AG04449 (cell line): ENCODE measurements around the gene RALGPS1.

Source experiments
- CTCF ChIA-PET: fragments of 350-600 bp; formaldehyde crosslinking; extraction: SDS; loops from one replicate; lab custom pipeline; 2021; ENCODE audit warnings: antibody characterized with exemption; lab: Yijun Ruan, JAX
- POLR2A ChIA-PET: fragments of 400-600, 350-600 bp; formaldehyde crosslinking; extraction: SDS; loops from one replicate; lab custom pipeline; 2020; ENCODE audit warnings: antibody characterized with exemption, inconsistent platforms; lab: Yijun Ruan, JAX
- DNase-seq: peaks from one replicate; pipeline ENCODE4 v3.0.0-alpha.2; 2010; ENCODE audit warnings: low read depth, low spot score
- H3K4me3 ChIP-seq: 2 replicates; pipeline ENCODE4 v1.5.1; 2011; ENCODE audit warnings: low read depth, mild to moderate bottlenecking, control low read depth, low read length
- TF ChIP-seq, protein P1 (sequence below): IDR thresholded peaks from one replicate; pipeline ENCODE4 v1.5.1; 2011; ENCODE audit warnings: mild to moderate bottlenecking, moderate library complexity, low read length, control low read depth, inconsistent platforms; ENCODE audit not compliant: insufficient read depth; ENCODE audit errors: missing control alignments

Gene RALGPS1

DNA sequence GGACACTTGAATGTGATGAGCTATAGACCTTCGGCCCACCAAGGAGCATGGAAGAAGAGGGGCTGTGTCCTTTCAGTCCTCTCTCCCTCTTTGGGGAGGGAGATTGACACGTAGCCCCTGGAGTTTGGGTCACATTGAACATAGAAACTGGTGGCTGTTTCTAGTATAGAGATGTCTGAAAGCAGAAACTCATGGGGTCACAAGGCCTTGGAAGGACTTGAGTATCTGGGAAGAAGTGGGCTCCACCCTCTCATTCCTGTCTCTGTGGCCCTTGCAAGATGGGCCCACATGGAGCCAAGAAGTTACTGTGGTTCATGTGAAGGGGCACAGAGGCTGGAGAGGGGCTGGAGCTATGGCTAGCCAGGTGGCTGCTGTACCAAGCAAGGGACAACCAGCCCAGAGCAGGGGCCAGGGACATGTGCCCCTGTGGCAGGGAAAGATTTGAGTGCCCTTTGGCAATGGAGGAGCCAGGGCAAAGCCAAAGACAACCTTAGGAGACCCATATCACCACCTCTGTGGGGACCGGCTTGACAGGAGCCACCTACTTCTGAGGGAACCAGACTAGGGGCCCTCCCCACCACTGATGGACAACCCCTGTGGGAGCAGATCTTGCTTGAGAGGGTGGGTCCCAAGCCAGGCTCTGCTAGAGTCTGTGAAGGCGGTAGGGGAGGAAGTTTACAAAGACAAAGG, 220.6 kb downstream of the RALGPS1 start:
- ChIA-PET POLR2A (no interaction called here), CTCF (interaction anchor here (0.9 to 2.7 kb wide), 3 partner anchors 10 to 35 kb away, joined by 3 to 12 read pairs (median 4); no protein-coding TSS in a partner anchor)
- no peak for DNase-seq
- TF ChIP-seq, protein P1, sequence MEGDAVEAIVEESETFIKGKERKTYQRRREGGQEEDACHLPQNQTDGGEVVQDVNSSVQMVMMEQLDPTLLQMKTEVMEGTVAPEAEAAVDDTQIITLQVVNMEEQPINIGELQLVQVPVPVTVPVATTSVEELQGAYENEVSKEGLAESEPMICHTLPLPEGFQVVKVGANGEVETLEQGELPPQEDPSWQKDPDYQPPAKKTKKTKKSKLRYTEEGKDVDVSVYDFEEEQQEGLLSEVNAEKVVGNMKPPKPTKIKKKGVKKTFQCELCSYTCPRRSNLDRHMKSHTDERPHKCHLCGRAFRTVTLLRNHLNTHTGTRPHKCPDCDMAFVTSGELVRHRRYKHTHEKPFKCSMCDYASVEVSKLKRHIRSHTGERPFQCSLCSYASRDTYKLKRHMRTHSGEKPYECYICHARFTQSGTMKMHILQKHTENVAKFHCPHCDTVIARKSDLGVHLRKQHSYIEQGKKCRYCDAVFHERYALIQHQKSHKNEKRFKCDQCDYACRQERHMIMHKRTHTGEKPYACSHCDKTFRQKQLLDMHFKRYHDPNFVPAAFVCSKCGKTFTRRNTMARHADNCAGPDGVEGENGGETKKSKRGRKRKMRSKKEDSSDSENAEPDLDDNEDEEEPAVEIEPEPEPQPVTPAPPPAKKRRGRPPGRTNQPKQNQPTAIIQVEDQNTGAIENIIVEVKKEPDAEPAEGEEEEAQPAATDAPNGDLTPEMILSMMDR = no peak
- no peak overlapping the region for H3K4me3 ChIP-seq

DNA sequence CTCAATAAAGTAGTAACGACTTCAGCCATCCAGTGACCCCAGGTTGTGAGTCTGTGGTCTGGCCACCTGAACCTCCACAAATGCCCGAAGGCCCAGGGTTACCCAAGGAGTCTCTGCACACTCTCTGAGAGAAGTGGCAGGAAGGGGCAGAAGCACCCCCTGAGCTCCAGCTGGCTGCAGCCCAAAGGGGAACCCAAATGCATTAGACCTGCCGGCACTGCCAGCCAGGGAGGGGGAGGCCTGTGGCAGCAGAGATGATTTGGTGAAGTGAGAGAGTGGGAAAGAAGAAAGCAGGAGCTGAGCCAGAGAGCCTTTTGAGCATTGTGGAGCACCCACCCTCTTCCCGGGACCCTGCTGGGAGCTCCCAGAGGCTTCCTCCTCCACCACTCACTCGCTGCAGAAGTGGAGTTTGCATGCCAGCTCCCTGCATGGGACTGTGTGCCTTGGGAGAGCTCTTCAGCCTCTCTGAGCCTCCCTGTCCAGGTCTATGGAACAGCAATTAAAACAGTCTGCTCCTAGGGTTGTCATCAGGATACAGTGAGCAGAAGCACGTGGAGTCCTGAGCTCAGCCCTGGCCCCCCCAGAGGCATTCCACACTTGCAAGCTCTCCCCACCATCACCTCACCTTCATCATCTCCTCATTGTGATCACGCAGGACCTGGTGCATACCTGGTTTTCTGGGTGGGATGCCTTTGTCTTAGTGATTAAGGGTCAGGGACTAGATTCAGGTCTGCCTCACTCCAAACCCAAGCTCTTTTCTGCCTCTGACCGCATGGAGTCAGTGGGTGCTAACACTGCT, 221.7 kb downstream of the RALGPS1 start:
- no peak for DNase-seq
- TF ChIP-seq, protein P1 = no peak
- ChIA-PET POLR2A (no interaction called here), CTCF (interaction anchor here (0.8 to 1.4 kb wide), 4 partner anchors 9 to 194 kb away, joined by 3 to 5 read pairs (median 3); no protein-coding TSS in a partner anchor)
- H3K4me3 ChIP-seq = no peak overlapping the region

DNA sequence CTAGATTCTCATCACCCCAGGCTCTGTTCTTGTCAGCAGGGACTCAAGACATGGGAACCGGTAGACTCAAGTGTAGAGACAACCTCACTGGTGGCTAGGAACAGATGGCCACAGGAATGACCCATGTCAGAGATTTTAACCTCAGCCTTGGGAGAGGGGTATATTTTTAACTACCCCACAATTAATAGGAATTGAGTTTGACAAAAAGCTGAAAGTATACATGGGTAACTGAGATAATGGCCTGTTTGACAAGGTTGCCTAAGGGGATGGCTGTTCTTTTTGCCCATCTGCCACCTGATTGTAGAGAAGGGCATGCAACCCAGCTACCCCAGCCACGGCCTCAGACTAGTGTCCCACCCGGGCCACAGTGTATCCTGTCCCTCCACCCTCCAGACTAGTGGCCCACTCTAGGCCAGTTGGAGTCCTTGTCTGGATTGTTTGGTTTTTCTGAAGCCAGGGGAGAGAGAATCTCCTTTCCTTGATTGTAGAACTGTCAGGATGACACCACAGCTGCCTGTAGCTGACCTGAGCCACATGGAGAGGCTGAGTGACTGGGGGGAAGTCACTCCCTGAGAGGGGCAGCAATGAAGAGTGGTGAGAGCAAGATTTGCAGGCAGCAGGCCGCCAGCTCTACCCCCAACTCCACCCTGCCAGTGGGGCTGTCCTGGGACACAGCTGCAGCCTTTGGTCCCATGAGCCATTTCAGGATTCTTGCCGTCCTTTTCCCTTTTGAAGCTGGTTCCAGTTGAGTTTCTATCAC, 222.5 kb downstream of the RALGPS1 start:
- no peak overlapping the region for H3K4me3 ChIP-seq
- ChIA-PET CTCF (interaction anchor here (0.8 to 1.6 kb wide), 5 partner anchors 8 to 195 kb away, joined by 3 to 5 read pairs (median 3); no protein-coding TSS in a partner anchor), POLR2A (no interaction called here)
- no peak for DNase-seq
- TF ChIP-seq, protein P1 = no peak

DNA sequence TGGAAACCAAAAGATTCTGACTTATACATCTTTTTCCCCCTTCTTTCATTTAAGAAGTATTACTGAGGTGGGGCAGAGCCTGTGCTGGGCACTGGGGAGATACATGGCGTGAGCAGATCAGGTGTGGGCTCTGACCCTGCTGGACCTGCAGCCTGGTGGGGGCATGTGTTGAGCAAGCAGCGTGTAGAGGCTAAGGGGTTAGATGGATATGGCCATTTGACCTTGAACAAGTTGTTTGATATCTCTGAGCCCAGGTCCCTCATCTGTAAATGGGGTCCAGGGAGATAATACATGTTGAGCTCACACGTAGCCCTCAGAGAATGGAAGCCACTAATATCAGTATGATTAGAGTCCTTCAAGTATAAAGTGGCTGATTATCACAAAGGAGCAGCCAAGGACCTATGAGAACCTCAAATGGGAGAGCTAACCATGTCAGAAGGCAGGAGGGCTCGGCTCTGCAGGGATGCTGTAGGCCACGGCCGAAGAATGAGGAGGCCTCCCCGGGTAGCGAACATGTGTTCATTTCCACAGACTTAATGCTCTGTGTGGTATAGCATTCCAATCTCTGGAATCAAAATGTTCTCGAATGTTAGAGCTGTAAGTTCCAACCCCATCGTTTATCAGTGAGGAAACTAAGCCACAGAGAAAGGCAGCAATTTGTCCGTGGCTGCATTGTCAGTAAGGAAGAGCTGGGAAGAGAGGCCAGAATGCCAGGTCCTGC, 223.2 kb downstream of the RALGPS1 start:
- POLR2A ChIA-PET = no interaction called here
- CTCF ChIA-PET = interaction anchor here (0.8 to 1.7 kb wide), 4 partner anchors 10 to 61 kb away, joined by 3 to 5 read pairs (median 3); partner anchors contain the start of gene ANGPTL2

DNA sequence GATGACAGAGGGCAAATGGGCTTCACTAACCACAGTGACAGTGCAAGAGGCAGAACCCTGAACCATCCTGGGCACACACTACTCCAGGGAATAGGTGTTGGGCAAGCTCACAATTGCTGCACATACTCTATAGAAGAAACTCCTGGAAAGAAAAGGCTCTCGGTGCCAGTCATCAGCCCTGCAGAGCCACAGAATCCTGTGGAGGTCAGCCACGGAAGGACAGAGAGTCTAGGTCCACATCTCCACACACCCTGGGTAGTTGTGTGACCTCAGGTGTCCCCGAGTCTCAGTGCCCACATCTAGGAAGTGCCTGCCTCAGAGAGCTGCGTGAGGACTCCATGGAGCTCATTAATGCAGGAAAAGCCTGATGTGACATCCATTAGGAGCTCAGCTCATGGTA, 223.9 kb downstream of the RALGPS1 start:
- ChIA-PET CTCF (interaction anchor here (0.8 to 1.7 kb wide), 3 partner anchors 9 to 17 kb away, joined by 3 to 5 read pairs (median 3); partner anchors contain the start of gene ANGPTL2), POLR2A (no interaction called here)
- TF ChIP-seq, protein P1 = no peak
- H3K4me3 ChIP-seq = no peak overlapping the region
- no peak for DNase-seq

More for the DNA sequence above, 223.2 kb downstream of the RALGPS1 start:
- DNase-seq = no peak
- TF ChIP-seq, protein P1 = no peak
- H3K4me3 ChIP-seq = no peak overlapping the region
